CD4-positive, alpha-beta T cell treated with Interleukin-4 for 1 hour (primary cell): ENCODE results near the gene ARHGAP19.

Experiments used
- DNase-seq, 2 donors: peaks; one replicate each; pipeline ENCODE4 v3.0.0-alpha.2; 2020 to 2022

ARHGAP19 gene

DNA sequence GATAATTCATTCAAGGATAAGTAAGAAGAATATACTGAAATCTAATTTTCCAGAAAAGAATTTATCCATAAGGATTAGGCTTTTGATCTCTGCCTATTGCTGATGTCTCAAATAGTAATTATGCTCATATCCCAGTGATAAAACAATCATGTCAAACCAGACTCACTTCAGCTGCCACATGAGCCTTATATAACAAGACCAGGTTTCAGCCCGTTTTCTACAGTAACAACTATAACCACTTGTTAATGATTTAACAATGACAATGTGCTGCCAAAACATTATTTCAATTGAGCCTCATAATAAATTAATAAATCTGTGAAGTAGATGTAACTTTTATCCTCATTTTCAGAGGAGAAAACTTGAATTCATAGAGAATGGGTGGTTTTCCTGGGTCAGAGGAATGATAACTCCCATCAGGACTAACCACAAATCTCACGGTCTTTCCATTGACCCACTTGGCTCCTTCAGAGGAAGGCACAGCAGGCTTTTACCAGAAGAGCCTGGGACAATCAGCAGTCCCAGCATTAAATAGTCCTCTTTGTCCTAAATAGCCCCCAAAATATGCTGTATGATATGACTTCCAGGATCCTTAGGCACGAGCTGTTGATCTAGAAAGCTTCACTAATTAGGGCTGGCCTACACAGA lies 64.2 kb downstream of the ARHGAP19 start:
- DNase-seq: no peak

GRCh38 chr10:97226398-97226797 lies 66.0 kb downstream of the ARHGAP19 start:
- no peak for DNase-seq

GRCh38 chr10:97224483-97225435 lies 67.7 kb downstream of the ARHGAP19 start:
- no peak for DNase-seq

DNA sequence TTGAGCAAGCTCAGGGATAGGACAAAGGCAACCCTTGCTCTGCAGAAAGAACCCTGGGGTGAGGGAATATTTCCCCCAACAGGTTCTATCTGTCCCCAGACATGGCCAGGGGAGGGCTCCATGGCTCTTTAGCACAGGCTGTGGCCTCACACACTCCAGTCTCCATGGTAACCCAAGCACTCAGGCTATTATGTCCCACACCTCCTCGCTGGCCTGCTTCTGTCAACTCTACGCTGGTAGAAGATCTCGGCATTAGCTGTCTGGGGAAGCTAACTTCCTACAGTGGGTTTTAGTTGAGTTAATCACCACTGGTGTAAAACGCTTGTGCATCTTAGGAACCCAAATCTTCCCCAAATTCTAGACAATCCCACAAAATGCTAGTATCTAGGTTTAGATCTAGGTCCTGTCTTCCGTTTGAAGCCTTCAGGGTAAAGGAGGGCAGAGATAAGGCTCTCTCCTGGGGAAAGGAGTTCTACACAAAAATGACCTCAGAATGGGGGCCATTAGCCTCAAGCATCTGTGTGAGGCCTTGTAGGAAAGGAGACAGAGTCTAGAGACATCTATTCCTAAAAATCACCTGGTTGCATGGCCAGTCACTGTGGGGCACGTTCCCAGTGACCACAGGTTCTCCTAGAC lies 70.0 kb downstream of the ARHGAP19 start:
- DNase-seq: no peak

- DNase-seq: no peak
These were observed 72.1 kb downstream of the ARHGAP19 start for GRCh38 chr10:97220355-97220754.

- DNase-seq: no peak
These were observed 75.1 kb downstream of the ARHGAP19 start for GRCh38 chr10:97217299-97217698.

GRCh38 chr10:97215619-97216260 lies 76.7 kb downstream of the ARHGAP19 start:
- DNase-seq: no peak

DNA sequence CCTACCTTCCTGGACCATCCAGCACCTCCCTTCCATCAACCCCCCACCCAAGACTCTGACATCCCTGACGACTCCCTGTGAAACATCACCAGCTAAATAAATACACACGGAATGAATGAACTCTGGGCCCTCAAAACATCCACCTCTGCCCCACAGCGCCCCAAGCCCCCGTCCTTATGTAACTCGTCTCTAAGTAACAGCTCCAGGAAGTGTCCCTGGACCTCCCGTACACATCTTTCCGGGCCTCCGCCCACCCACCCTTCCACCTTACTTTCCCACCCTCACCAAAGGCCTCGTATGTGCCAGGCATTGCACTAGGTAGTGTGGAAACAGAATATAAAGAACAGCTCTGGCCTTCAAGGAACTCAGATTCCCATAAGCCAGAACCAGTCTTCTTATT lies 79.0 kb downstream of the ARHGAP19 start:
- DNase-seq: no peak

DNA sequence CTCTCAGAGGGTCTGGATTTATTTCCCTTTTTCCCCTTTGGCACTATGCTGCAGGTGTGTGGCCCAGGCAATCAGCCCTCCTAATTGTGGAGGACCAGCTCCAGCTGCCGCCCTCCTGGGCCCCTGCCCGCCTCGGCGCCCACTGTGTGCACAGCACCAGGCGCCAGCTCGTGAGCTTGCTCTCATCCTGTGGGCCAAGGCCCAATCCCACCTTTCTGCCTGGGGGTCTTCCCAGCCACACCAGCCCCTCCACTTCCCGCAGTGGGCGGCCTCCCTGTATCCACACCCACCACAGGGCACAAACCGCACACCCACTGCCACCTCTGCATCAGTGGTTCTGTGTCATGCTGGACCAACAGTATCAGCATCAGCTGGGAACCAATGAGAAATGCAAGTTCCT lies 81.2 kb downstream of the ARHGAP19 start:
- no peak for DNase-seq

GRCh38 chr10:97210543-97210960 lies 81.9 kb downstream of the ARHGAP19 start:
- peak; percentile 56 to 63 for DNase-seq

- no peak for DNase-seq
These were observed 84.6 kb downstream of the ARHGAP19 start for GRCh38 chr10:97207756-97208346.

- no peak for DNase-seq
These were observed 85.3 kb downstream of the ARHGAP19 start for GRCh38 chr10:97207131-97207530.

- DNase-seq: no peak
These were observed 87.4 kb downstream of the ARHGAP19 start for GRCh38 chr10:97204826-97205679.

DNA sequence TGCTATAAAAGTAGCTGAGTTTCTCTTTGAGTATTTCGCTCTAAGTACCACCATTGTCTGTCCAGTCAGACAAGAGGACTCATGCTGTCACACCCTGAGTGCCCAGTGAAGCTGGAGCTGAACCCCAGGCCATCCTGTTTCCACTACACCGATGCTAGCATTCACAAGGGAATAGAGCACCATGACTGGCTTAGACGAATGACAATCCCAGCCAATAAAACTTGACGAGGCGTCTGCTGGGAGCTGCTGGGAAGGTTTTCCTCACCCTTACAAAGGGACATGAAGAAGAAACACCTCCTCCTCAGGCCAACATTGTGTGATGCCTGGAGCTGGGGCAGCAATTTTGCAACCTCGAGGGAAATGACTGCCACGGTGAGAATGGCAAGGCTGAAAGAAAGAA lies 89.2 kb downstream of the ARHGAP19 start:
- no peak for DNase-seq

- no peak for DNase-seq
These were observed 91.8 kb downstream of the ARHGAP19 start for GRCh38 chr10:97200616-97201015.

DNA sequence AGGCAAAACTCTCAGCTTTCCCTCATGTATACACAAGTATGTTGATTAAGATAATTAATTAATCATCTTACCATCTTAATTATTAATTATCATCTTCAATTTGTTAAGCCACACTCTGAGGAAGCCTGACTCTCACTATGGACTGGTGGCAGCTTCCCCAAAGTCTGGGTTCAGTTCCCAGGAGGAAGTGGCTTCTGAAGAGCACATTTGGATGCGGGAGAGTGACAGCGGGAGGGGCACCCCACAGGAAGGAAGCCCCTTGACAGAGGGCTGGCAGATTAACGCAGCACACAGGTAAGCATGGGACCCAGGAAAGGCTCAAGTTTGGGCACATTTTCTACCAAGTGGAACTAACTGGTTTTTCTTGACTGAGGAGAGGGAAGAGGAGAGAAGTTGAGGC lies 93.3 kb downstream of the ARHGAP19 start:
- DNase-seq: no peak

DNA sequence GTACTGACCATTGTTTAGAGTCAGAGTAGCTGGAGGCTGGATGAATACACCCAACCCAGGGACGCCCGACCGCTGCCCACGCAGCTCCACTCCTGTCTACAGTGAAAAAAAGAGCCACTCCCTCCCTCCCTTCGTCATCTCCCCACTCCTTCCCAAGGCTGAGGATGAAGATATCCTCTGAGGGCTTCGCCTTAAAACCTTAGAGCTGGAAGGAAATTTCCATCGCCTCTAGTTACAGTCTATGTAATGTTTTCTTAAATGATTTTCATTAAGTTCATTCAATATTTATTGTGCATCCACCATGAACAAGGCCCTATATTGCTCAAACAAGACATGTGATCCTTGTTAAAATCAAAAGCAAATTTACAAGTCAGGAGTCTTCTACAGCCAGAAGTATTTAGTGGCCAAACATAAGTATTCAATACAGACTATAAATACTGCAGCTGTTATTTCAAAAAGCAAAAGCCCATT lies 95.4 kb downstream of the ARHGAP19 start:
- DNase-seq: no peak

DNA sequence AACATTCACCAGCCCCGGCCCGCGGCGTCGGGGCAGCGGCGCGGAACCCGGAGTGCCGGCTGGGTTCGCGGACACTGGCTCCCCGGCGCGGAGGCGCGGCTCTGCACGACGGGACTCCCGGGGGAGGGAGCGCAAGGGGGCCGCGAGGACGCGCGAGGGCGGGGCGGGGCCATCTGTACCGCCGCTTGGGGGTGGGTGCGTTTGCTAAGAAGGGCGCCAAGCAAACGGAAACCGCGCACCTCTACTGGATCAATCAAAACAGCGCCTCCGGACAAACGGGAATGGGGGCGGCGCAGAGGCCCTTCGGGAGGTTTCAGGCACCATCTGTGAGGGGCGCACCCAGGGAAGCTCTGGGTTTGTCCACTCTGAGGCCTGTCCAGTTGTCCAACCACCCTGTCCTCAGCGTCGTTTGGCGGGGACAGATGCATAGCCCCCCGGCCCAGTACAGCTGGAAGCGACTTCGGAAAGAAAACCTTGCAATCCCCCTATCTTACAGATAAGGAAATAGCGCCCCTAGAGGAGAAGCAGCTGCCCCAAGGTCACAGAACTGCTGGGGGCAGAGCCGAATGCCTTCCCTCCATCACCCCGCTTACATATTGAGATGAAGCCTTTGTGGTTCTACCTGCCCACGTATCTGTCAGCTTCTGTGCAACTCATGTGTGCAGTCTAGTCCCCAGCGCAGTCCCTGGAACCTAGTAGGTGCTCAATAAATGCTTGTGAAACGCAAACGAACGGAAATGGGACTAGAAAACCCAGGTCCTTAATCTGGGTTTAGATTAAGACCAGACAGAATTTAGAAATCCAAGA lies 96.0 kb downstream of the ARHGAP19 start:
- DNase-seq: peak; percentile 68 to 75

GRCh38 chr10:97195706-97196222 lies 96.7 kb downstream of the ARHGAP19 start:
- peak in 1 of 2 donors; percentile 1 for DNase-seq

GRCh38 chr10:97192952-97193435 lies 99.4 kb downstream of the ARHGAP19 start:
- no peak for DNase-seq
